AG08396 (cell line): Measurements from ENCODE around the gene GRIK1.

Source experiments
- DNase-seq: peaks from one replicate; pipeline ENCODE4 v3.0.0; 2012; ENCODE audit warnings: low spot score, mixed read lengths

The GRIK1 gene

DNA sequence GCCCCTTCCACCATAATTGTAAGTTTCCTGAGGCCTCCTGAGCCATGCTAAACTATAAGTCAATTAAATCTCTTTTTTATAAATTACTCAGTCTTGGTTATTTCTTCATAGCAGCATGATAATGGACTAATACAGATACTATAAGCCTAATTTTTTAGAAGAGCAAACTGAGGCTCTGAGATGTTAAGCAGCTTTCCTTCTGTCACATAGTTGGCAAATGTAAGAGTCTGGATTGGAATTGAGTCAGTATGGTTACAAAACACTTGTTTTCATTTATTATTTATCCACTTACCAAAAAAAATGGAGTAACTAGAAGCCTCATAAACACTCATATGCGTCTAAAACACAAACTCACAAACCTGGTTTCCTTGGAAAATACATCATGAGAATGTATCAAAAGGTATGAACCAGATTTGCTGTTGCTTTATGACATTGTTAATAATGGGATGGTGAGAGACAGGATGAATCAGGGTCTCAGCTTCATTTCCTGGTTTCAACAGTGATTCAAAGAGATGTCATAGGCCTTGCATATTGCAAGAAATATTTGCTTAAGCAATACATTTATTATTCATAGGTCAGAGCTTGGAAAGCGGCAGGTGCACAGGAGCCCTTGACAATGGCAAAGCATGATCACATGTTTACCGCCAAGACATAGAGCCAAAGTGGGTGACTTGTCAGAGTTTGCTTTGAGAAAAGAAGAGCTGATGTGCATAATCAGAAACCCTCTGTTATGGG, 221.5 kb downstream of the GRIK1 start:
- DNase-seq, result peak; percentile 10

DNA sequence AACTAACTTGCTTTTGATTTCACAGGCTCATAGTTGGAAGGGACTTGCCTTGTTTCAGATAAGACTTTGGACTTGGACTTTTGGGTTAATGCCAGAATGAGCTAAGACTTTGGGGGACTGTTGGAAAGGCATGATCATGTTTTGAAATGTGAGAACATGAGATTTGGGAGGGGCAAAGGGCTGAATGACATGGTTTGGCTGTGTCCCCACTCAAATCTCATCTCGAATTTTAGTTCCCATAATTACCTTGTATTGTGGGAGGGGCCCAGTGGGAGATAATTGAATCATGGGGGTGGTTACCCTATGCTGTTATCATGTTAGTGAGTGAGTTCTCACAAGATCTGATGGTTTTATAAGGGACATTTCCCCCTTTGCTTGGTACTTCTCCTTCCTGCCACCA, 222.1 kb downstream of the GRIK1 start:
- DNase-seq, result no peak

DNA sequence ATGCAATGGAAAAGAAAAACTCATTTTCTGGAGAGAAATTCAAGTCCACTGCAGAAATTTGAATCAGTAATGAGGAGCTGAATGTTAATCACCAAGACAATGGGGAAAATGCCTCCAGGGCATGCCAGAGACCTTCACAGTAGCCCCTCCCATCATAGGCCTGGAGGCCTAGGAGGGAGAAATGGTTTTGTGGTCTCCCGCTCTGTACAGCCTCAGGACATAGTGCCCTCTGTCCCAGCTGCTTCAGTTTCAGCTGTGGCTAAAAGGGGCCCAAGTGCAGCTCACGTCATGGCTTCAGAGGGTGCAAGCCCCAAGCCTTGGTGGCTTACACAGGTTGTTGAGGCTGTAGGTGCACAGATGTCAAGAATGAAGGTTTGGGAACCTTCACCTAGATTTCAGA, 223.0 kb downstream of the GRIK1 start:
- DNase-seq, result no peak

- no peak for DNase-seq
These were observed 224.7 kb downstream of the GRIK1 start for GRCh38 chr21:29715089-29715488.

- DNase-seq, result no peak
These were observed 227.0 kb downstream of the GRIK1 start for GRCh38 chr21:29712818-29713217.

GRCh38 chr21:29711236-29711635, 228.6 kb downstream of the GRIK1 start:
- no peak for DNase-seq

DNA sequence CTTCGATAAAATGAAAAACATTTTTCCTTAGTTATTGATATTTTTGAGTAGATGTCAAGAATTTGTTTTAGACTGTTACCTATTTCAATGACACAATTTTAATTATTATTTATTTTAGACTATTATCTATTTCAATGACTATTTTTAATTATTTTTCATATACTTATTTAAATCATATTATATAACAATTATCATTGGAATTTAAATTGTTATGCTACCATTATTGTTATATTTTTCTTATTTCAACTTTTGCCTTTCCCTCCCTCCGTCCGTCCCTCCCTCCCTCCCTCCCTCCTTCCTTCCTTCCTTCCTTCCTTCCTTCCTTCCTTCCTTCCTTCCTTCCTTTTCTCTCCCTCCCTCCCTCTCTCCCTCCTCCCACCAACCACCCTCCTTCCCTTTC, 229.3 kb downstream of the GRIK1 start:
- no peak for DNase-seq

DNA sequence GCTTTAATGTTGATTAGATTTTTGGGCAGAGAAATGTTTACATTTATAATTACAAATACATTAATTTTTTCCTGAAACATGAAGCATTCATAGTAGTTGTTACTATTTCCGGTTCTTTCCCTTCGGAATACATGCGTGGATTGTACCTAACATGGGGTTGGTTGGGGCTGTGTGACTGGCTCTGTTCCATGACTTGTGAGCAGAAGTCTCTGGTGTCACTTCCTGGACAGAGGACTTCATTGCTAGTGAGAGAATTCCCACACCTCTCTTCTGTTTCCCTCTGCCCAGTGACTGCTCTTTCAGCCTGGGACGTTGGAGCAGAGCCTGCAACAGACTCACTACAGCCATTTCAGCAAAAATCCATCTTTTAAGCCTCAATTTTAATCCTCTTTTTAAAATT, 231.4 kb downstream of the GRIK1 start:
- no peak for DNase-seq

- no peak for DNase-seq
These were observed 235.1 kb downstream of the GRIK1 start for GRCh38 chr21:29704719-29705118.

DNA sequence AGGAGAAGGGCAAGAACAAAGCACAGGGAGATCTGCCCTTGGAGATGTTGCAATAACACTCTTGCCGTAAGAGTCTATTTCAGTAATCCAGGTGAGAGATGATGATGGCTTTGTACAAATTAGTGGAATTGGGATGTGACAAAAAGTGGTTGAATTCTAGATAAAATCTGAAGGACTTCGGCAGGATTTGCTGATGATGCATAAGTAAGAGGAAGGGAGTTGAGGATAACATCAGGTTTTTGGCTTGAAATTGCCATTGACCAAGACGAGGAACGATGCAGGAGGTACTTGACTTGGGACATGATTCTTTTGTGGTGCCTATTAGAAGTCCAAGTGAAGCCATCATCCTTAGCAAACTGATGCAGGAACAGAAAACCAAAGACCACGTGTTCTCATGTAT, 238.1 kb downstream of the GRIK1 start:
- no peak for DNase-seq

DNA sequence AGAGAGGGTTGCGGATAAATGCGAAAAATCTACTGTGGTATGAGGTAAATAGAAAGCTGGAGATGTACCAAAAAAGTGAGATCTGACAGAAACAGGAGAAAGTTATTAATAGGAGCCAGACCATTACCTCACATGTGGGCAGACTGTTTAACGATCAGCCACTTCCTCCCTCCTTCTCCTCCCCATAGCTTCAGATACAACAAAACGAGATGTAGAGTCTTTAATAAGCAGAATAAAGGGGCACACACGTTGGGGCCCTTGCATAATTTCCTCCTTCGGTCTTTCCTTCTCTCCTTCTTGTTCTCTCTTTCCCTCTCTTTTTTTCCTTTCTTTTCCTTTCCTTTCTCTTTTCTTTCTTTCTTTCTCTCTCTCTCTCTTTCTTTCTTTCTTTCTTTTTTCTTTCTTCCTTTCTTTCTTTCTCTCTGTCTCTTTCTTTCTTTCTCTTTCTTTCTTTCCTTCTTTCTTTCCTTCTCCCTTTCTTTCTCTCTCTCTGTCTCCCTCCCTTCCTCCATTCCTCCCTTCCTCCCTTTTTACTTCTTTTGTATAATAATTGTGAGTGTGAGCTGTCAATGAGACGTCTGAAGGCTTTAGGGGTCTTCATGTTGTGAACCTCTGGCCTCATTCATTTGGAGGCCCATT, 242.1 kb downstream of the GRIK1 start:
- DNase-seq, result no peak

DNA sequence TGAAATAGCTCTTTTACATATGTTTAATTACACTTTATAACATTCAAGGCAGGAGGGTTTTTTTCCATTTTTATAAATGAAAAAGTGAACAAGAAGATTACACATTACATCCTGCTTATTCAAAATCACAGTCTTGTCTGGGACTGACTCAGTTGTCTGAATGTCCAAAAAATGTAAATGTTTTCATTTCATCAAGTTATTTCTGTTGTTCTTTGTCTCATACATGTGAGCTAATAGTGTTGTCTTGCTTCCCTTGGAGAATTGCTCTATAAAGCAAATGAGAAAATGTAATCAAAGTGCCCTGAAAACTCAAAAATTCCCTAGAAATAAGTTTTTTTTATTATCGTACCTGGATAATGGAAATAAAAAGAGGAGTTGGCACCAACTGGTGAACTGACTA, 242.9 kb downstream of the GRIK1 start:
- DNase-seq, result no peak

- DNase-seq, result no peak
These were observed 247.9 kb downstream of the GRIK1 start for GRCh38 chr21:29691616-29692491.

DNA sequence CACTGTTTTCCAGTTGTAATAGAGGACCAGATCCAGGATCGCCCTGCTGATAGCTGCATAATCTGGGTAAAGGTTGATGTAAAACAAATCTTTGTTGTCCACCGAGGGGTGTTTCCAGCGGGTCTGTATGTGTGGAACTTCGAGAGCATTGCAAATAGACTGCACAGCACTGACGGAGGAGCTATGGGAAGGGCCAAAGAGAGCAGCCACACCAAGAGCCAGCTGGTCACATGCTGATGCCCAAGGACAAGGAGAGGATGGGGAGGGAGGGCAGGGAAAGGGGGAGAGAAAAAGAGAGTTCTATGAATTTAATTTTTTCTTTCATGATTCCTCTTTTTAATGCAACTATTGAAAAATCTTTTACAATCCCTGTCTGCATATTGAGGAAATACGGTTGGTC, 250.0 kb downstream of the GRIK1 start:
- no peak for DNase-seq

DNA sequence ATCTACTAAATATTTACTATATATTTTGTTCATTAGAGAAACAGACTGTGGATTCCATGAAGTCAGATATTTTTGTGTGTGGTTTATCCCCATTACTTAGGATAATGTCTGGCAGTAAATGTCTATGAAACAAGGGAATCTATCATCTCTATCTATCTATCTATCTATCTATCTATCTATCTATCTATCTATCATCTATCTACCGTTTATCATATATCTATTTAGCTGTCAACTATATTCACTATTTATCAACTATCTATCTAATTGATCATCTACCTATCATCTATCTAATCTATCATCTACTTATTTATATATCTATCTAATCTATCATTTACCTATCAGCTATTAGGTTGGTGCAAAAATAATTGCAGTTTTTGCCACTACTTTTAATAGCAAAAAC, 255.7 kb downstream of the GRIK1 start:
- no peak for DNase-seq

- DNase-seq, result no peak
These were observed 257.0 kb downstream of the GRIK1 start for GRCh38 chr21:29682800-29683199.

DNA sequence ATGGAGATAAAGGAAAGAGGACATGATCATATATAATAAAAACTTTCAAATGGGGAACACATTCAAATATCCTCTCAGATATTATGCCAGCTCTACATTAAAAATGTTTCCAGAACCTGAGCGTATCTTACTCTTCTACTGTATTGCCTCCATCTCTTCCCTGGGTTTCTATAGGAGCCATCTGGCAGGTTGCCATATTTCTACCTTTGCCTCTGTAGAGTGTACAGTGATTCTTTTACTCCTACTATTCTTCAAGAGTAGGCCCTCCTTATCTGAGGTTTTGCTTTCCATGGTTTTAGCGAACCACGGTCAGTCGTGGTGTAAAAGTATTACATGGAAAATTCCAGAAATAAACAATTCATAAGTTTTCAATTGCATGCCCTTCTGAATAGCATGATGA, 259.5 kb downstream of the GRIK1 start:
- no peak for DNase-seq

GRCh38 chr21:29678626-29679025, 261.2 kb downstream of the GRIK1 start:
- DNase-seq, result no peak

GRCh38 chr21:29677326-29677725, 262.5 kb downstream of the GRIK1 start:
- no peak for DNase-seq

- no peak for DNase-seq
These were observed 263.4 kb downstream of the GRIK1 start for GRCh38 chr21:29676395-29676794.

GRCh38 chr21:29675451-29675850, 264.3 kb downstream of the GRIK1 start:
- DNase-seq, result no peak

DNA sequence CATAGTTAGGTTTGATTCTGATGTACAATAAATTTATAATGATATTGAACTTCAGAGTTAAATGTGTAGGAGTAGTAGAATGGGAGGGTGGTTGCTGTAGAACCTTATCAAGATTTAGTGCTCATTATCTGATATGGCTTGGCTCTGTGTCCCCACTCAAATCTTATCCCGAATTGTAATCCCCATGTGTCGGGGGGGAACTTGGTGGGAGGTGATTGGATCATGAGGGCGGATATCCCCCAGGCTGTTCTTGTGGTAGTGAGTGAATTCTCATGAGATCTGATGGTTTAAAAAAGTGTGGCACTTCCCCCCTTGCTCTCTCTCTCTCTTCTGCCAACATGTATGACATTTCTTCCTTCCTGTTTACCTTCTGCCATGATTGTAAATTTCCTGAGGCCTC, 265.5 kb downstream of the GRIK1 start:
- no peak for DNase-seq

DNA sequence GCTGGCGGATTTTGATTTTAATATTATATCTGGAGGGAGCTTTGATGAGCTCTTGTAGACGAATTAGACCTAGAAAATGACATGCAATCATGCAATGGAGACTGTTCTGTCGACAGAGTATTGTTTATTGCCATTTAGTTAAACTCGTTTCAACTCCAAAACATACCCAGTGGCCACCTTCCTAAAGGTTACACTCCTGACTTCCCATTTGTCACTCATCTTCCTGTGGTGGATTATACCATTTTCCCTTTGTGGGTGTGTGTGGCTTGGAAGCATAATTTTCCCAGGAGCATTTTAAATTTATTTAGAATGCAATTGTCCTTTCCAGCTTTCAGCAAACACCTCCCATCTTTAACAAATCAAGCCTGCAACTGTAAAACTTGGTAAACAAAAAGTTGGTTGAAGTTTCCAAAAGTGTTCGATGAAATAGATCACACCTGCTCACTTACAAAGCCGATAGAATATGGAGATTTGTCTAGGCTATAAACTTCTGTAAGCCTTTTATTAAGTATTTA, 266.6 kb downstream of the GRIK1 start:
- no peak for DNase-seq
